WTC11 (cell line): ENCODE results near the gene CNFN. TPM values are rescaled to one million over a fixed set of nuclear protein-coding genes. Genes with fewer than 3 reads are reported as not detected.

ENCODE experiments used
- ATAC-seq: fragments of 200-7000 bp; cut with Tn5 transposase; 2 replicates; pipeline ENCODE4 v1.10.0; 2021; ENCODE audit warnings: mild to moderate bottlenecking, moderate library complexity
- CTCF ChIA-PET: fragments of 300-600 bp; sonication (Branson Sonifier 250); formaldehyde crosslinking; loops from one replicate; lab custom pipeline; 2021; ENCODE audit warnings: antibody characterized with exemption; lab: Charles Lee
- POLR2A ChIA-PET: fragments of 350-600 bp; sonication (Branson Sonifier 250); formaldehyde crosslinking; loops from one replicate; lab custom pipeline; 2021; ENCODE audit warnings: antibody characterized with exemption; lab: Charles Lee
- DNase-seq: peaks from one replicate; pipeline ENCODE4 v3.0.0; 2021; ENCODE audit warnings: low spot score
- H3K27ac Mint-ChIP-seq: 2 replicates; pipeline ENCODE4 v1.8.0; 2021; ENCODE audit warnings: mixed read lengths
- H3K27me3 Mint-ChIP-seq: 2 replicates; pipeline ENCODE4 v1.8.0; 2021; ENCODE audit warnings: low read depth, mild to moderate bottlenecking, moderate library complexity, mixed read lengths
- H3K36me3 Mint-ChIP-seq: 2 replicates; pipeline ENCODE4 v1.8.0; 2021; ENCODE audit warnings: mixed read lengths
- H3K4me1 Mint-ChIP-seq: 2 replicates; pipeline ENCODE4 v1.8.0; 2022; ENCODE audit warnings: mixed read lengths
- H3K4me3 Mint-ChIP-seq: 2 replicates; pipeline ENCODE4 v1.8.0; 2021; ENCODE audit warnings: mild to moderate bottlenecking, moderate library complexity, mixed read lengths
- H3K9me3 Mint-ChIP-seq: 2 replicates; pipeline ENCODE4 v1.8.0; 2021; ENCODE audit warnings: mixed read lengths
- AR ChIP-seq: fragments of 250-450 bp; sonication (Bioruptor Pico); IDR thresholded peaks from 2 replicates; pipeline ENCODE4 v1.9.0; 2021; ENCODE audit warnings: mild to moderate bottlenecking
- ATF2 ChIP-seq: sonication (generic); formaldehyde crosslinking; IDR thresholded peaks from 2 replicates; pipeline ENCODE4 v1.8.1; 2022; ENCODE audit warnings: low read depth, missing genetic modification reagents, borderline replicate concordance
- HMGA2 ChIP-seq: fragments of 250-450 bp; sonication (Bioruptor Pico); IDR thresholded peaks from 2 replicates; pipeline ENCODE4 v1.4.0; 2021; ENCODE audit warnings: mild to moderate bottlenecking, moderate library complexity
- NFE2L1 ChIP-seq: sonication (generic); formaldehyde crosslinking; IDR thresholded peaks from 2 replicates; pipeline ENCODE4 v1.8.1; 2023; ENCODE audit warnings: missing genetic modification reagents
- NR1H2 ChIP-seq: sonication (generic); formaldehyde crosslinking; IDR thresholded peaks from 2 replicates; pipeline ENCODE4 v1.9.0; 2021; ENCODE audit warnings: mild to moderate bottlenecking, moderate library complexity, missing genetic modification reagents
- PREB ChIP-seq: sonication (generic); formaldehyde crosslinking; IDR thresholded peaks from 2 replicates; pipeline ENCODE4 v1.8.1; 2022; ENCODE audit warnings: mild to moderate bottlenecking, missing genetic modification reagents, moderate library complexity, borderline replicate concordance
- RELA ChIP-seq: sonication (generic); formaldehyde crosslinking; IDR thresholded peaks from 2 replicates; pipeline ENCODE4 v1.8.1; 2022; ENCODE audit warnings: missing genetic modification reagents, mild to moderate bottlenecking, borderline replicate concordance
- RORB ChIP-seq: fragments of 250-450 bp; sonication (Bioruptor Pico); IDR thresholded peaks from 2 replicates; pipeline ENCODE4 v1.9.0; 2021; ENCODE audit warnings: mild to moderate bottlenecking
- TCF7 ChIP-seq: sonication (generic); formaldehyde crosslinking; IDR thresholded peaks from 2 replicates; pipeline ENCODE4 v1.8.0; 2022; ENCODE audit warnings: mild to moderate bottlenecking, low read depth, missing genetic modification reagents, moderate library complexity
- TEAD1 ChIP-seq: sonication (generic); formaldehyde crosslinking; IDR thresholded peaks from 2 replicates; pipeline ENCODE4 v1.8.0; 2022; ENCODE audit warnings: mild to moderate bottlenecking, missing genetic modification reagents
- TEAD4 ChIP-seq: sonication (generic); formaldehyde crosslinking; IDR thresholded peaks from 2 replicates; pipeline ENCODE4 v1.8.0; 2022; ENCODE audit warnings: mild to moderate bottlenecking, missing genetic modification reagents
- TP53 ChIP-seq: sonication (generic); formaldehyde crosslinking; IDR thresholded peaks from 2 replicates; pipeline ENCODE4 v1.8.1; 2023; ENCODE audit warnings: mild to moderate bottlenecking, missing genetic modification reagents
- ZNF121 ChIP-seq: sonication (generic); formaldehyde crosslinking; IDR thresholded peaks from 2 replicates; pipeline ENCODE4 v1.8.0; 2023; ENCODE audit warnings: missing genetic modification reagents
- ZNF219 ChIP-seq: sonication (generic); formaldehyde crosslinking; IDR thresholded peaks from 2 replicates; pipeline ENCODE4 v1.8.0; 2023; ENCODE audit warnings: missing genetic modification reagents, mild to moderate bottlenecking, borderline replicate concordance
- ZNF416 ChIP-seq: fragments of 250-450 bp; sonication (Bioruptor Pico); IDR thresholded peaks from 2 replicates; pipeline ENCODE4 v1.9.0; 2021; ENCODE audit warnings: mild to moderate bottlenecking, inconsistent platforms
- total RNA-seq: library from RNA; stranded (reverse); gene quantifications from 3 replicates; pipeline ENCODE4 v1.2.3, GENCODE V29; 2021
- TF ChIP-seq, protein P1 (sequence below): sonication (generic); formaldehyde crosslinking; IDR thresholded peaks from 2 replicates; pipeline ENCODE4 v1.8.1; 2022; ENCODE audit warnings: low read depth, mild to moderate bottlenecking, moderate library complexity, missing genetic modification reagents, borderline replicate concordance
- TF ChIP-seq, protein P2 (sequence below): fragments of 250-450 bp; sonication (Bioruptor Pico); IDR thresholded peaks from 2 replicates; pipeline ENCODE4 v2.1.2; 2022; ENCODE audit warnings: mild to moderate bottlenecking, moderate library complexity
- TF ChIP-seq, protein P3 (sequence below): fragments of 250-450 bp; sonication (Bioruptor Pico); IDR thresholded peaks from 2 replicates; pipeline ENCODE4 v1.9.0; 2021; ENCODE audit warnings: mild to moderate bottlenecking, borderline replicate concordance
- TF ChIP-seq, protein P4 (sequence below): sonication (generic); formaldehyde crosslinking; IDR thresholded peaks from 2 replicates; pipeline ENCODE4 v1.8.0; 2022; ENCODE audit warnings: missing genetic modification reagents

The CNFN gene
- total RNA-seq, 1 experiment from 2014 or later, result 9.6 TPM

DNA sequence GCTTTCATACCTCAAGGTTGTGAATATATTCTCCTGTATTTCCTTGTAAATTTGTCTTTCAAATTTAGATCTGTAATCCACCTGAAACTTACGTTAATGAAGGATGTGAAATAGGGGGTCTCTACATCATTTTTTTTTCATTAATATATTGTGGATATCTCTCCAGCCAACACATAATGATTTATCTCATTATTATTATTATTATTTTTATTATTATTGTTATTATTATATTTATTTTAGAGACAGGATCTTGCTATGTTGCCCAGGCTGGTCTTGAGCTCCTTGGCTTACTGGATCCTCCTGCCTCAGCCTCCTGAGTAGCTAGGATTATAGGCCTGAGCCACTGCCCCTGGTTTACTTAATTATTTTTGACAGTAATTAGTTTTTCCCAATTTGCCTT, 41.4 kb upstream of the CNFN start:
- TF ChIP-seq HMGA2 (CRISPR knock-in tag), result peak; percentile 93
- no peak for TF ChIP-seq ZNF121 (CRISPR knock-in tag)
- H3K27ac Mint-ChIP-seq, result no peak overlapping the region
- ATAC-seq (no peak), DNase-seq (no peak)
- H3K4me3 Mint-ChIP-seq, result no peak overlapping the region
- H3K36me3 Mint-ChIP-seq, result no peaks in the 10 kb centered on the region
- ChIA-PET POLR2A (no interaction called here), CTCF (interaction anchor here (4.0 to 4.2 kb wide), 2 partner anchors 10 to 12 kb away, joined by 20 to 23 read pairs; partner anchors contain the start of gene CXCL17)
- H3K9me3 Mint-ChIP-seq, result no peaks in the 10 kb centered on the region
- H3K4me1 Mint-ChIP-seq, result peaks cover 4% of the 10 kb centered on the region; the same call in 1 of the 2 replicates
- peaks cover 65% of the 10 kb centered on the region for H3K27me3 Mint-ChIP-seq

GRCh38 chr19:42428676-42429075, 38.6 kb upstream of the CNFN start:
- H3K27me3 Mint-ChIP-seq, result peaks cover 73% of the 10 kb centered on the region
- H3K36me3 Mint-ChIP-seq, result no peaks in the 10 kb centered on the region; the same call in 1 of the 2 replicates
- ChIA-PET POLR2A (no interaction called here), CTCF (interaction anchor here (1.0 to 2.4 kb wide), 3 partner anchors 10 to 32 kb away, joined by 3 to 12 read pairs (median 4); no protein-coding TSS in a partner anchor)
- DNase-seq, result no peak
- peaks cover 7% of the 10 kb centered on the region for H3K4me1 Mint-ChIP-seq
- no peak for ATAC-seq
- H3K4me3 Mint-ChIP-seq, result no peak overlapping the region
- H3K9me3 Mint-ChIP-seq, result peaks cover 6% of the 10 kb centered on the region
- no peak overlapping the region for H3K27ac Mint-ChIP-seq
- no peak for TF ChIP-seq TEAD4 (CRISPR knock-in tag)
- TF ChIP-seq, protein P1, sequence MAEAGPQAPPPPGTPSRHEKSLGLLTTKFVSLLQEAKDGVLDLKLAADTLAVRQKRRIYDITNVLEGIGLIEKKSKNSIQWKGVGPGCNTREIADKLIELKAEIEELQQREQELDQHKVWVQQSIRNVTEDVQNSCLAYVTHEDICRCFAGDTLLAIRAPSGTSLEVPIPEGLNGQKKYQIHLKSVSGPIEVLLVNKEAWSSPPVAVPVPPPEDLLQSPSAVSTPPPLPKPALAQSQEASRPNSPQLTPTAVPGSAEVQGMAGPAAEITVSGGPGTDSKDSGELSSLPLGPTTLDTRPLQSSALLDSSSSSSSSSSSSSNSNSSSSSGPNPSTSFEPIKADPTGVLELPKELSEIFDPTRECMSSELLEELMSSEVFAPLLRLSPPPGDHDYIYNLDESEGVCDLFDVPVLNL (CRISPR knock-in tag), result no peak
- no peak for TF ChIP-seq AR (CRISPR knock-in tag)
- no peak for TF ChIP-seq NFE2L1 (CRISPR knock-in tag)
- TF ChIP-seq, protein P2, sequence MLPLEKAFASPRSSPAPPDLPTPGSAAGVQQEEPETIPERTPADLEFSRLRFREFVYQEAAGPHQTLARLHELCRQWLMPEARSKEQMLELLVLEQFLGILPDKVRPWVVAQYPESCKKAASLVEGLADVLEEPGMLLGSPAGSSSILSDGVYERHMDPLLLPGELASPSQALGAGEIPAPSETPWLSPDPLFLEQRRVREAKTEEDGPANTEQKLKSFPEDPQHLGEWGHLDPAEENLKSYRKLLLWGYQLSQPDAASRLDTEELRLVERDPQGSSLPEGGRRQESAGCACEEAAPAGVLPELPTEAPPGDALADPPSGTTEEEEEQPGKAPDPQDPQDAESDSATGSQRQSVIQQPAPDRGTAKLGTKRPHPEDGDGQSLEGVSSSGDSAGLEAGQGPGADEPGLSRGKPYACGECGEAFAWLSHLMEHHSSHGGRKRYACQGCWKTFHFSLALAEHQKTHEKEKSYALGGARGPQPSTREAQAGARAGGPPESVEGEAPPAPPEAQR (CRISPR knock-in tag), result no peak
- no peak for TF ChIP-seq TP53 (CRISPR knock-in tag)
- no peak for TF ChIP-seq TEAD1 (CRISPR knock-in tag)
- TF ChIP-seq, protein P3, sequence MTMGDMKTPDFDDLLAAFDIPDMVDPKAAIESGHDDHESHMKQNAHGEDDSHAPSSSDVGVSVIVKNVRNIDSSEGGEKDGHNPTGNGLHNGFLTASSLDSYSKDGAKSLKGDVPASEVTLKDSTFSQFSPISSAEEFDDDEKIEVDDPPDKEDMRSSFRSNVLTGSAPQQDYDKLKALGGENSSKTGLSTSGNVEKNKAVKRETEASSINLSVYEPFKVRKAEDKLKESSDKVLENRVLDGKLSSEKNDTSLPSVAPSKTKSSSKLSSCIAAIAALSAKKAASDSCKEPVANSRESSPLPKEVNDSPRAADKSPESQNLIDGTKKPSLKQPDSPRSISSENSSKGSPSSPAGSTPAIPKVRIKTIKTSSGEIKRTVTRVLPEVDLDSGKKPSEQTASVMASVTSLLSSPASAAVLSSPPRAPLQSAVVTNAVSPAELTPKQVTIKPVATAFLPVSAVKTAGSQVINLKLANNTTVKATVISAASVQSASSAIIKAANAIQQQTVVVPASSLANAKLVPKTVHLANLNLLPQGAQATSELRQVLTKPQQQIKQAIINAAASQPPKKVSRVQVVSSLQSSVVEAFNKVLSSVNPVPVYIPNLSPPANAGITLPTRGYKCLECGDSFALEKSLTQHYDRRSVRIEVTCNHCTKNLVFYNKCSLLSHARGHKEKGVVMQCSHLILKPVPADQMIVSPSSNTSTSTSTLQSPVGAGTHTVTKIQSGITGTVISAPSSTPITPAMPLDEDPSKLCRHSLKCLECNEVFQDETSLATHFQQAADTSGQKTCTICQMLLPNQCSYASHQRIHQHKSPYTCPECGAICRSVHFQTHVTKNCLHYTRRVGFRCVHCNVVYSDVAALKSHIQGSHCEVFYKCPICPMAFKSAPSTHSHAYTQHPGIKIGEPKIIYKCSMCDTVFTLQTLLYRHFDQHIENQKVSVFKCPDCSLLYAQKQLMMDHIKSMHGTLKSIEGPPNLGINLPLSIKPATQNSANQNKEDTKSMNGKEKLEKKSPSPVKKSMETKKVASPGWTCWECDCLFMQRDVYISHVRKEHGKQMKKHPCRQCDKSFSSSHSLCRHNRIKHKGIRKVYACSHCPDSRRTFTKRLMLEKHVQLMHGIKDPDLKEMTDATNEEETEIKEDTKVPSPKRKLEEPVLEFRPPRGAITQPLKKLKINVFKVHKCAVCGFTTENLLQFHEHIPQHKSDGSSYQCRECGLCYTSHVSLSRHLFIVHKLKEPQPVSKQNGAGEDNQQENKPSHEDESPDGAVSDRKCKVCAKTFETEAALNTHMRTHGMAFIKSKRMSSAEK (CRISPR knock-in tag), result no peak
- TF ChIP-seq ATF2, result no peak
- no peak for TF ChIP-seq RORB (CRISPR knock-in tag)
- TF ChIP-seq PREB, result no peak
- no peak for TF ChIP-seq ZNF219 (CRISPR knock-in tag)
- TF ChIP-seq TCF7 (CRISPR knock-in tag), result no peak
- TF ChIP-seq NR1H2 (CRISPR knock-in tag), result no peak
- TF ChIP-seq ZNF416 (CRISPR knock-in tag), result no peak
- no peak for TF ChIP-seq RELA (CRISPR knock-in tag)
- TF ChIP-seq, protein P4, sequence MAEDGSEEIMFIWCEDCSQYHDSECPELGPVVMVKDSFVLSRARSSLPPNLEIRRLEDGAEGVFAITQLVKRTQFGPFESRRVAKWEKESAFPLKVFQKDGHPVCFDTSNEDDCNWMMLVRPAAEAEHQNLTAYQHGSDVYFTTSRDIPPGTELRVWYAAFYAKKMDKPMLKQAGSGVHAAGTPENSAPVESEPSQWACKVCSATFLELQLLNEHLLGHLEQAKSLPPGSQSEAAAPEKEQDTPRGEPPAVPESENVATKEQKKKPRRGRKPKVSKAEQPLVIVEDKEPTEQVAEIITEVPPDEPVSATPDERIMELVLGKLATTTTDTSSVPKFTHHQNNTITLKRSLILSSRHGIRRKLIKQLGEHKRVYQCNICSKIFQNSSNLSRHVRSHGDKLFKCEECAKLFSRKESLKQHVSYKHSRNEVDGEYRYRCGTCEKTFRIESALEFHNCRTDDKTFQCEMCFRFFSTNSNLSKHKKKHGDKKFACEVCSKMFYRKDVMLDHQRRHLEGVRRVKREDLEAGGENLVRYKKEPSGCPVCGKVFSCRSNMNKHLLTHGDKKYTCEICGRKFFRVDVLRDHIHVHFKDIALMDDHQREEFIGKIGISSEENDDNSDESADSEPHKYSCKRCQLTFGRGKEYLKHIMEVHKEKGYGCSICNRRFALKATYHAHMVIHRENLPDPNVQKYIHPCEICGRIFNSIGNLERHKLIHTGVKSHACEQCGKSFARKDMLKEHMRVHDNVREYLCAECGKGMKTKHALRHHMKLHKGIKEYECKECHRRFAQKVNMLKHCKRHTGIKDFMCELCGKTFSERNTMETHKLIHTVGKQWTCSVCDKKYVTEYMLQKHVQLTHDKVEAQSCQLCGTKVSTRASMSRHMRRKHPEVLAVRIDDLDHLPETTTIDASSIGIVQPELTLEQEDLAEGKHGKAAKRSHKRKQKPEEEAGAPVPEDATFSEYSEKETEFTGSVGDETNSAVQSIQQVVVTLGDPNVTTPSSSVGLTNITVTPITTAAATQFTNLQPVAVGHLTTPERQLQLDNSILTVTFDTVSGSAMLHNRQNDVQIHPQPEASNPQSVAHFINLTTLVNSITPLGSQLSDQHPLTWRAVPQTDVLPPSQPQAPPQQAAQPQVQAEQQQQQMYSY (CRISPR knock-in tag), result no peak
